ENCODE results near the gene CHPT1. TPM values are rescaled to one million over a fixed set of nuclear protein-coding genes. Genes with fewer than 3 reads are reported as not detected.
A peak's percentile ranks its signal among the peaks of the same experiment; 100 is the strongest.

CHPT1 gene
- total RNA-seq, 4 donors from 2014 or later: 47.3 to 130 (median 49.6) TPM

- no peak for ATAC-seq
- TF ChIP-seq POLR2A (IDR thresholded peaks at IDR 0.05) (no peak), POLR2AphosphoS5 (IDR thresholded peaks at IDR 0.05) (no peak), EP300 (IDR thresholded peaks at IDR 0.05) (no peak)
- TF ChIP-seq, protein P1, sequence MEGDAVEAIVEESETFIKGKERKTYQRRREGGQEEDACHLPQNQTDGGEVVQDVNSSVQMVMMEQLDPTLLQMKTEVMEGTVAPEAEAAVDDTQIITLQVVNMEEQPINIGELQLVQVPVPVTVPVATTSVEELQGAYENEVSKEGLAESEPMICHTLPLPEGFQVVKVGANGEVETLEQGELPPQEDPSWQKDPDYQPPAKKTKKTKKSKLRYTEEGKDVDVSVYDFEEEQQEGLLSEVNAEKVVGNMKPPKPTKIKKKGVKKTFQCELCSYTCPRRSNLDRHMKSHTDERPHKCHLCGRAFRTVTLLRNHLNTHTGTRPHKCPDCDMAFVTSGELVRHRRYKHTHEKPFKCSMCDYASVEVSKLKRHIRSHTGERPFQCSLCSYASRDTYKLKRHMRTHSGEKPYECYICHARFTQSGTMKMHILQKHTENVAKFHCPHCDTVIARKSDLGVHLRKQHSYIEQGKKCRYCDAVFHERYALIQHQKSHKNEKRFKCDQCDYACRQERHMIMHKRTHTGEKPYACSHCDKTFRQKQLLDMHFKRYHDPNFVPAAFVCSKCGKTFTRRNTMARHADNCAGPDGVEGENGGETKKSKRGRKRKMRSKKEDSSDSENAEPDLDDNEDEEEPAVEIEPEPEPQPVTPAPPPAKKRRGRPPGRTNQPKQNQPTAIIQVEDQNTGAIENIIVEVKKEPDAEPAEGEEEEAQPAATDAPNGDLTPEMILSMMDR (IDR thresholded peaks at IDR 0.05): no peak
- Histone ChIP-seq H3K4me3 (no peak overlapping the region), H3K4me1 (peaks cover 0 to 19% (median 0%) of the 10 kb centered on the region in 3 donors), H3K9me3 (no peaks in the 10 kb centered on the region), H3K27ac (no peak overlapping the region), H3K27me3 (no peaks in the 10 kb centered on the region), H3K36me3 (peaks cover 3 to 57% of the 10 kb centered on the region in 2 donors)
- WGBS, 2 donors (ENCODE audit: low coverage in 1 of 2): 65 to 85% methylated on average over 3 to 5 of the region's 5 CpGs
Measured at GRCh38 chr12:101772012-101772775, 74.8 kb downstream of the CHPT1 start.

GRCh38 chr12:101773650-101774162, 76.3 kb downstream of the CHPT1 start:
- no peak overlapping the region for H3K27ac ChIP-seq
- 0 to 52% methylated on average over 1 to 2 of the region's 2 CpGs for WGBS, 2 donors (ENCODE audit: low coverage in 1 of 2)
- no peak overlapping the region for H3K4me3 ChIP-seq
- H3K4me1 ChIP-seq: peaks cover 0 to 32% (median 0%) of the 10 kb centered on the region in 3 donors
- ATAC-seq: peak; percentile 57
- H3K36me3 ChIP-seq: peaks cover 3 to 51% of the 10 kb centered on the region in 2 donors
- no peaks in the 10 kb centered on the region for H3K9me3 ChIP-seq
- no peaks in the 10 kb centered on the region for H3K27me3 ChIP-seq
- TF ChIP-seq, protein P1 (IDR thresholded peaks at IDR 0.05): peak; percentile 91 to 98 (median 95)
- no peak for TF ChIP-seq EP300 (IDR thresholded peaks at IDR 0.05)

GRCh38 chr12:101775816-101776215, 78.4 kb downstream of the CHPT1 start:
- H3K36me3 ChIP-seq: peaks cover 0 to 45% of the 10 kb centered on the region in 2 donors
- H3K4me3 ChIP-seq: no peak overlapping the region
- H3K27me3 ChIP-seq: no peaks in the 10 kb centered on the region
- no peaks in the 10 kb centered on the region for H3K9me3 ChIP-seq
- no peak for ATAC-seq
- TF ChIP-seq, protein P1 (IDR thresholded peaks at IDR 0.05): no peak
- TF ChIP-seq POLR2A (IDR thresholded peaks at IDR 0.05) (no peak), EP300 (IDR thresholded peaks at IDR 0.05) (no peak), POLR2AphosphoS5 (IDR thresholded peaks at IDR 0.05) (no peak)
- peaks cover 0 to 32% (median 0%) of the 10 kb centered on the region in 3 donors for H3K4me1 ChIP-seq
- WGBS, 2 donors (ENCODE audit: low coverage in 1 of 2): 68% methylated on average over 2 of the region's 2 CpGs; no CpG with 5 or more reads in 1 of the 2 donors
- H3K27ac ChIP-seq: no peak overlapping the region

DNA sequence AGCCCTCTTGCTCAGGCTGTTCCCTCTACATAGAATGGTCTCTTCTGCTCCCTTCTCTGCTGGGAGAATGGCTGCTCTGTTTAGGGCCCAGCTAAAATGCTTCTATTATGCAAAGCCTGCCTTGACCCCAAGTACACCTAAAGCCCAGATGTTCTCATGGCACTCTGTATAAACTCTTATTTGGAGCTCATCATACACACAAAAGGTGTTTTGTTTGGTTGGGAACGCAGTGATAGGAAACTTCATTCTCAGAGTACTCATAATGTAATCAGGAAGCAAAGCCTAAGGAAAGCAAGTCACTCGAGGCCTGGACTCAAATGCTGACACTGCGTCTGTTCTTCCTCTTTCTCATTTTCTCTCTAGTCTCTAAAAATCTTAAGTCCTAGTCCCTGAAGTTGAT, 80.0 kb downstream of the CHPT1 start:
- 33 to 83% methylated on average over 3 of the region's 3 CpGs for WGBS, 2 donors (ENCODE audit: low coverage in 1 of 2)
- Histone ChIP-seq H3K27me3 (no peaks in the 10 kb centered on the region), H3K9me3 (no peaks in the 10 kb centered on the region), H3K4me1 (peaks cover 0 to 32% (median 0%) of the 10 kb centered on the region in 3 donors), H3K27ac (peak overlapping the region in 2 of 4 donors; percentile 22 to 38), H3K4me3 (no peak overlapping the region), H3K36me3 (peaks cover 0 to 42% of the 10 kb centered on the region in 2 donors)
- ATAC-seq: no peak
- TF ChIP-seq, protein P1 (IDR thresholded peaks at IDR 0.05): no peak
- no peak for TF ChIP-seq EP300 (IDR thresholded peaks at IDR 0.05)
- no peak for TF ChIP-seq POLR2AphosphoS5 (IDR thresholded peaks at IDR 0.05)
- no peak for TF ChIP-seq POLR2A (IDR thresholded peaks at IDR 0.05)

All from gastroesophageal sphincter (tissue), 4 donors.